ENCODE data around the gene TRIM56. TPM values are rescaled to one million over a fixed set of nuclear protein-coding genes. Genes with fewer than 3 reads are reported as not detected.

The TRIM56 gene
- total and polyA plus RNA-seq, 11 donors = 7.9 to 37.4 (median 13.8) TPM

GRCh38 chr7:101093906-101094305 is 8.6 kb downstream of the TRIM56 start:
- Histone ChIP-seq H3K27me3 (no peaks in the 10 kb centered on the region), H3K4me1 (peaks cover 0 to 23% (median 7%) of the 10 kb centered on the region in 12 donors), H3K4me3 (no peak overlapping the region), H3K9me3 (no peaks in the 10 kb centered on the region), H3K27ac (peak overlapping the region in 1 of 12 donors; percentile 13), H3K36me3 (peaks cover 0 to 25% (median 10%) of the 10 kb centered on the region in 9 donors)
- no peak for DNase-seq
- TF ChIP-seq CTCF (IDR thresholded peaks at IDR 0.05) (no peak), POLR2A (IDR thresholded peaks at IDR 0.05) (no peak)
- ATAC-seq = no peak
- intact Hi-C loops (cut with DNase I) = loop anchor here in 6 of 10 donors (2.0 kb wide), 3 partner anchors 41 to 45 kb away; no protein-coding TSS in a partner anchor
- 64 to 76% (median 68%) methylated on average over 4 of the region's 4 CpGs for WGBS, 4 donors

GRCh38 chr7:101094376-101094775 is 9.1 kb downstream of the TRIM56 start:
- intact Hi-C loops (cut with DNase I) = loop anchor here in 6 of 10 donors (2.0 kb wide), 3 partner anchors 40 to 44 kb away; no protein-coding TSS in a partner anchor
- DNase-seq = peak in 1 of 5 donors; percentile 28
- WGBS, 4 donors = 59 to 75% (median 62%) methylated on average over 9 of the region's 9 CpGs
- no peaks in the 10 kb centered on the region for H3K9me3 ChIP-seq
- peak in 1 of 4 donors; percentile 5 for ATAC-seq
- H3K27me3 ChIP-seq = no peaks in the 10 kb centered on the region
- H3K36me3 ChIP-seq = peaks cover 0 to 20% (median 6%) of the 10 kb centered on the region in 9 donors
- peaks cover 0 to 23% (median 5%) of the 10 kb centered on the region in 12 donors for H3K4me1 ChIP-seq
- no peak overlapping the region for H3K4me3 ChIP-seq
- TF ChIP-seq CTCF (IDR thresholded peaks at IDR 0.05) (no peak), POLR2A (IDR thresholded peaks at IDR 0.05) (no peak)
- H3K27ac ChIP-seq = peak overlapping the region in 1 of 12 donors; percentile 13

- 36 to 43% (median 41%) methylated on average over 12 of the region's 12 CpGs for WGBS, 4 donors
- H3K9me3 ChIP-seq = no peaks in the 10 kb centered on the region
- H3K4me1 ChIP-seq = peaks cover 0 to 23% (median 9%) of the 10 kb centered on the region in 12 donors
- TF ChIP-seq POLR2A (IDR thresholded peaks at IDR 0.05) (no peak), CTCF (IDR thresholded peaks at IDR 0.05) (peak; percentile 50 to 76 (median 66))
- intact Hi-C loops (cut with DNase I) = loop anchor here in 9 of 10 donors (1.0 to 5.0 kb wide), 5 partner anchors 40 to 44 kb away; no protein-coding TSS in a partner anchor
- ATAC-seq (peak; percentile 38 to 72 (median 60)), DNase-seq (peak in 3 of 5 donors; percentile 42 to 66 (median 43))
- no peak overlapping the region for H3K4me3 ChIP-seq
- peak overlapping the region in 1 of 12 donors; percentile 13 for H3K27ac ChIP-seq
- H3K27me3 ChIP-seq = no peaks in the 10 kb centered on the region
- H3K36me3 ChIP-seq = peaks cover 0 to 15% (median 1%) of the 10 kb centered on the region in 9 donors
Measured at GRCh38 chr7:101094791-101095375, 9.6 kb downstream of the TRIM56 start.

- ATAC-seq (no peak), DNase-seq (no peak)
- TF ChIP-seq POLR2A (IDR thresholded peaks at IDR 0.05) (no peak), CTCF (IDR thresholded peaks at IDR 0.05) (no peak)
- H3K27ac ChIP-seq = no peak overlapping the region
- peaks cover 0 to 2% (median 0%) of the 10 kb centered on the region in 9 donors for H3K36me3 ChIP-seq
- no peaks in the 10 kb centered on the region for H3K9me3 ChIP-seq
- H3K4me3 ChIP-seq = no peak overlapping the region
- H3K27me3 ChIP-seq = no peaks in the 10 kb centered on the region
- WGBS, 4 donors = 67 to 78% (median 72%) methylated on average over 6 of the region's 6 CpGs
- intact Hi-C loops (cut with DNase I) = loop anchor here in 3 of 10 donors (2.0 to 5.0 kb wide), 3 partner anchors 41 to 72 kb away; no protein-coding TSS in a partner anchor
- H3K4me1 ChIP-seq = peaks cover 2 to 37% (median 17%) of the 10 kb centered on the region in 12 donors
Measured at GRCh38 chr7:101096331-101096956, 11.2 kb downstream of the TRIM56 start.

All from heart left ventricle (tissue), 16 donors.